HFF-Myc (cell line): ENCODE results near the gene CEP162.
"Not testable (repeated sequence)": the region's sequence is repeated elsewhere in the genome, so short reads cannot be mapped to it uniquely, and the experiment has no call there.

Source experiments
- DNase-seq: peaks from one replicate; pipeline ENCODE4 v3.0.0-alpha.2; 2011; ENCODE audit warnings: low read depth; ENCODE audit errors: extremely low read depth
- H3K4me3 ChIP-seq: replicated peaks from 2 replicates; pipeline ENCODE4 v1.5.1; 2011; ENCODE audit warnings: low read depth, mild to moderate bottlenecking, control low read depth, low read length
- CTCF ChIP-seq: IDR thresholded peaks from 2 replicates; pipeline ENCODE4 v1.5.1; 2012; ENCODE audit warnings: mild to moderate bottlenecking, low read depth, low read length, control low read depth; ENCODE audit errors: missing control alignments

The CEP162 gene

GRCh38 chr6:84255641-84256040 lies 28.2 kb upstream of the CEP162 start:
- no peak for TF ChIP-seq CTCF
- no peak overlapping the region for H3K4me3 ChIP-seq
- no peak for DNase-seq

- DNase-seq, result no peak
- no peak overlapping the region for H3K4me3 ChIP-seq
- no peak for TF ChIP-seq CTCF
These were observed 25.9 kb upstream of the CEP162 start for GRCh38 chr6:84253380-84253779.

- TF ChIP-seq CTCF, result no peak
- H3K4me3 ChIP-seq, result no peak overlapping the region
These were observed 24.6 kb upstream of the CEP162 start for GRCh38 chr6:84251891-84252539.

GRCh38 chr6:84249724-84250123 lies 22.3 kb upstream of the CEP162 start:
- DNase-seq, result peak; percentile 3
- H3K4me3 ChIP-seq, result no peak overlapping the region
- no peak for TF ChIP-seq CTCF

More at GRCh38 chr6:84251891-84252539, 24.6 kb upstream of the CEP162 start:
- DNase-seq, result no peak

GRCh38 chr6:84244416-84245081 lies 17.1 kb upstream of the CEP162 start:
- DNase-seq, H3K4me3 ChIP-seq: not testable (repeated sequence)

GRCh38 chr6:84243240-84243639 lies 15.8 kb upstream of the CEP162 start:
- no peak for TF ChIP-seq CTCF
- no peak for DNase-seq
- H3K4me3 ChIP-seq, result no peak overlapping the region

- no peak for TF ChIP-seq CTCF
- no peak overlapping the region for H3K4me3 ChIP-seq
- DNase-seq, result no peak
These were observed 14.8 kb upstream of the CEP162 start for GRCh38 chr6:84242265-84242664.
